Lower leg skin (tissue), 3 donors: ENCODE data around the gene AQP1.

Experiments used
- POLR2A ChIP-seq, 2 donors: fragments of 450-650 bp; IDR thresholded peaks; one replicate each; pipeline ENCODE4 v1.6.1; 2016 to 2017; ENCODE audit warnings: antibody characterized with exemption in 2 of 2, mild to moderate bottlenecking in 1 of 2, moderate library complexity in 1 of 2
- TF ChIP-seq, protein P1 (sequence below), 3 donors: fragments of 450-650 bp; IDR thresholded peaks; one replicate each; pipeline ENCODE4 v1.5.1; 2016; ENCODE audit warnings: antibody characterized with exemption in 3 of 3, mild to moderate bottlenecking in 3 of 3, moderate library complexity in 2 of 3

DNA sequence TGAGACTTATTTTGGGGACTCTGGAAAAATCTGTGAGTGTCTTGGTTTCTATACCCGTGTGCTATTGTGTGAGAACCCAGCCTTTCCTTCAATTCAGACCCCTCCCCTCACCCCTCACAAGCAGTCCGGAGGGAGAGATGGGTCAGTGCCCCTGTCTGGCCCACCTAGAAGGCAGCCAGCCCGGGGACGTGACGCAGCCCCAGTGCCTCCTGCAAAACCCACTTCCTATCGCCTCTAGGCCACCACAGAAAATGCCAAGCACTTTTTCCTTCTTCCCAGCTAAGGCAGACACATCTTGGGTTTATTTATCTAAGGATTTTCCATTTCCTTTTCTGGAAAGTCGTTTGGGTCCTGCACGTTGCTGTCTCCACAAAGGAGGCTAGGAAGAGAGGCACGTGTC lies 11.6 kb upstream of the AQP1 start:
- TF ChIP-seq, protein P1, sequence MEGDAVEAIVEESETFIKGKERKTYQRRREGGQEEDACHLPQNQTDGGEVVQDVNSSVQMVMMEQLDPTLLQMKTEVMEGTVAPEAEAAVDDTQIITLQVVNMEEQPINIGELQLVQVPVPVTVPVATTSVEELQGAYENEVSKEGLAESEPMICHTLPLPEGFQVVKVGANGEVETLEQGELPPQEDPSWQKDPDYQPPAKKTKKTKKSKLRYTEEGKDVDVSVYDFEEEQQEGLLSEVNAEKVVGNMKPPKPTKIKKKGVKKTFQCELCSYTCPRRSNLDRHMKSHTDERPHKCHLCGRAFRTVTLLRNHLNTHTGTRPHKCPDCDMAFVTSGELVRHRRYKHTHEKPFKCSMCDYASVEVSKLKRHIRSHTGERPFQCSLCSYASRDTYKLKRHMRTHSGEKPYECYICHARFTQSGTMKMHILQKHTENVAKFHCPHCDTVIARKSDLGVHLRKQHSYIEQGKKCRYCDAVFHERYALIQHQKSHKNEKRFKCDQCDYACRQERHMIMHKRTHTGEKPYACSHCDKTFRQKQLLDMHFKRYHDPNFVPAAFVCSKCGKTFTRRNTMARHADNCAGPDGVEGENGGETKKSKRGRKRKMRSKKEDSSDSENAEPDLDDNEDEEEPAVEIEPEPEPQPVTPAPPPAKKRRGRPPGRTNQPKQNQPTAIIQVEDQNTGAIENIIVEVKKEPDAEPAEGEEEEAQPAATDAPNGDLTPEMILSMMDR (IDR thresholded peaks at IDR 0.05) = no peak
- TF ChIP-seq POLR2A (IDR thresholded peaks at IDR 0.05) = no peak
